Left kidney (tissue), 2 donors: Measurements from ENCODE around the gene FADD. TPM values are rescaled to one million over a fixed set of nuclear protein-coding genes. Genes with fewer than 3 reads are reported as not detected.
"Not testable (repeated sequence)": the region's sequence is repeated elsewhere in the genome, so short reads cannot be mapped to it uniquely, and the experiment has no call there.

ENCODE experiments used
- DNase-seq: peaks from one replicate; pipeline ENCODE4 v3.0.0-alpha.2; 2013
- polyA plus RNA-seq: library from polyadenylated mRNA; unstranded; fragments of 120-200 nt; gene quantifications from one replicate; pipeline ENCODE4 v1.2.1, GENCODE V29; 2013; ENCODE audit not compliant: insufficient read length

FADD gene
- polyA plus RNA-seq, 1 donor, result 13.8 TPM

- DNase-seq, result no peak
These were observed 26.0 kb upstream of the FADD start for GRCh38 chr11:70176940-70177689.

- no peak for DNase-seq
These were observed 22.2 kb upstream of the FADD start for GRCh38 chr11:70180906-70181305.

- DNase-seq, result no peak
These were observed 20.8 kb upstream of the FADD start for GRCh38 chr11:70182266-70182665.

- DNase-seq, result no peak
These were observed 20.1 kb upstream of the FADD start for GRCh38 chr11:70183032-70183431.

GRCh38 chr11:70183483-70184176 lies 19.5 kb upstream of the FADD start:
- no peak for DNase-seq

GRCh38 chr11:70184396-70184795 lies 18.7 kb upstream of the FADD start:
- DNase-seq, result no peak

- DNase-seq, result no peak
These were observed 17.6 kb upstream of the FADD start for GRCh38 chr11:70185348-70186055.

GRCh38 chr11:70186420-70186819 lies 16.7 kb upstream of the FADD start:
- DNase-seq, result no peak

GRCh38 chr11:70186936-70187335 lies 16.2 kb upstream of the FADD start:
- DNase-seq, result no peak

- DNase-seq, result no peak
These were observed 15.3 kb upstream of the FADD start for GRCh38 chr11:70187771-70188170.

- DNase-seq, result no peak
These were observed 13.5 kb upstream of the FADD start for GRCh38 chr11:70189622-70190021.

GRCh38 chr11:70191495-70192140 lies 11.5 kb upstream of the FADD start:
- peak; percentile 69 for DNase-seq

DNA sequence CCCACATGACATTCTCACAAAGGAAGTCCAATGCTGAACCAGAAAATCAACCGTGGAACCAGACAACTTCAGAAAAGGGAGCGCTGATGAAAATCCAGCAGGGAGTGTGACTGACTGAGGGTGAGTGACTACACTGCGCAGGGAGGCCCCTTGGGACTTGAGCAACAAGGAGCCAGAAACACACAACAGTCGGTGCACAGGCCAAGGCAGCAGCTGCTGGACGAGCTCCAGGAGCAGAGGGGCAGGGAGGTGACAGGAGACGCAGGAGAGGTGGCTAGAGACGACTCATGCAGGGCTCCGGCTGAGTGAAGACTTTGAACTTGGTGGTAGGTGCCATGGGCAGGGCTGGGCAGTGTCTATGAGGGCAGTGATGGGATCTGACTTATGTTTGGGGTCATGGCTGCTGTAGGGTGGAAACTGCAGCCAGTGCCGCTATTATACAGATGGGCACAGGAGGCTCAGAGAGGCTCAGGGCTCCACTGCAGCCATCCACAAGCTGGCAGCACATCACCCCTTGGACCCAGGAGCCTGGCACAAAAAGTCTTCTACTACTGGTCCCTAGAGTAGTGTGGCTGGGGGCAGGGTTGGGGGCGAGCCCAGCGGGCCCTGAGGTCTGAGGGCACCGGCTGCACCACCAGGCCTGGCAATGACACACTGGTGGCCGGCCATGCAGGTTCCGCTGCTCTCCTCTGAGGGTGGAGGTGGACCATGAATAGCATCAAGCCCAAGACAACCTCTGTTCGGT lies 10.3 kb upstream of the FADD start:
- DNase-seq, result no peak

DNA sequence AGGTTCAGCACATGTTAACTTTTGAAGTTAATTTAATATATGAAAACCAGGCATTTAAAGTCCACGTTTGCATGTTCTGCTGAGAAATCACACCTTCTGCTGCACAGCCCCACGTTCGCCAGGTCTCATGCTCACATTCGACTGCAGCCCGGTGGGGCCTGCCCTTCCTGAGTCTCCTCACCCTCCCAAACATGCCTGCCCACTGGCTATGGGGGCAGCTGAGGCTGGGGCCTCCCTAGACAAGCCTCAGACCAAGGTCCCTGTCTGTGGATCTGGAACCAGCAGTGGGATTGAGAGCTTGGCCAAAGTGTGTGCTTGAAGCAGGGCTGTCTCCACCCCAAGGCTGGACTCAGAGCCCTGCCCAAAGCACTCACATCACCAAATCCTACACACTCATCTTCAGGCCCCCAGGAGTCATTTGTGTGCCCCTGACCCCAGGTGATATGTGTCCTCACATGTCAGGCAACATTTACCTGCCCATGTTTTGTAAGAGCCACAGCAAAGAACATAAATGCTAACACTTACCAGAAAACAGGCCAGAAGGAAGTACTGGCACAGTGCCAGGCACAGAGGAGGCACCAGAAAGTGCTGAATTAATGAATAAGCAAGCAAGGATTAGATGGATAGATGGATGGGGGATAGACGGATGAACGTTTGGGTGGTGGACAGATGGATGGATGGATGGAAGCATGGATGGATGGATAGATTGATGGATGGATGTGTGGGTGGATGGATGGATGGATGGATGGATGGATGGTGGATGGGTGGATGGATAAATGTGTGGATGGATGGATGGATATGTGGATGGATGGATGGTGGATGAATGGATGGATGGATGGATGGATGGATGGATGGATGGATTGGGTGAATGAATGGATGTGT lies 9.4 kb upstream of the FADD start:
- no peak for DNase-seq

DNA sequence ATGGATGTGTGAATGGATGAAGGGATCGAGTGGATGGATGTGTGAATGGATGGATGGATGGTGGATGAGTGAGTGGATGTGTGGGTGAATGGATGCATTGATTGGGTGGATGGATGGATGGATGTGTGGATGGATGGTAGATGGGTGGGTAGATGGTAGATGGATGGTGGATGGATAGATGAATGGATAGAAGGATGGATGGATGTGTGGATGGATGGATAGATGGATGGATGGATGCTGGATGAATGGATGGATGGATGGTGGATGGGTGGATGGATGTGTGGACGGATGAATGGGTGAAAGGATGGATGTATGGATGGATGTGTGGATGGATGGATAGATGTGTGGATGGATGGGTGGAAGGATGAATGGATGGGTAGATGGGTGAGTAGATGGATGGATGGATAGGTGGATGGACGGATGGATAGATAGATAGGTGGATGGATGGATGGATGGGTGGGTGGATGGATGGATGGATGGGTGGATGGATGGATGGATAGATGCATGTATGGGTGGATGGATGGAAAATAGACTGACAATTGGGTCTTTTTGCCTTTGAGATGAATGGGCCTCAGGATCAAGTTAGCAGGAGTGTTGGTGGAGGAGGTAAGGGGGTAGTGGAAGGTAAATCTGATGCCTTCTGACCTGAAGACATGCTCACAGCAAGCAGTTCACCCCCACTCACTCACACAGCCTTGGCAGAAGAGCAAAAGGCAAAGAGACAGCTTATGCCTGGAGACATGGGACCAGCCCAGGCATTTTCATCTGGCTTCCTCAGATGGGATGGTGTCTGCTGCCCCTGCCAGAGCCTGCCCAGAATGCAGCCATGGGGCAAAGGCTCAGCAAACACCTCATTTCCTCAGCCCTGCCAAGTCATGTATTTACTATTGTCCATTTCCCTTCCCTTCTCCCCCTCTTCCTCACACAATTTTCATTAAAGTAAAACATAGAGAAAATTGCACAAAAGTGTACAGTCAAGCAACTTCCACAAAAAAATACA lies 8.0 kb upstream of the FADD start:
- no peak for DNase-seq

GRCh38 chr11:70200212-70200844 lies 2.8 kb upstream of the FADD start:
- DNase-seq, result no peak

DNA sequence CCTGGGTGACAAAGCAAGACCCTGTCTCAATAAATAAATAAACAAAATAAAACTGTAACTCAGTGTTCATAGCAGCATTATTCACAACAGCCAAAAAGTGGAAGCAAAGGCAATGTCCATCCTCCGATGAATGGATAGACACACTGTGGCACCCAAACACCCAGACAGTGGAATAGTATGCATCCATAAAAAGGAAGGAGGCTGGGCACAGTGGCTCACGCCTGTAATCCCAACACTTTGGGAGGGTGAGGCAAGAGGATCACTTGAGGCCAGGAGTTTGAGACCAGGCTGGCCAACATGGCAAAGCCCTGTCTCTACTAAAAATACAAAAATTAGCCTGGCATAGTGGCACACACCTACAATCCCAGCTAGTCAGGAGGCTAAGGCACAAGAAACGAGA lies 2.0 kb upstream of the FADD start:
- DNase-seq, result not testable (repeated sequence)

DNA sequence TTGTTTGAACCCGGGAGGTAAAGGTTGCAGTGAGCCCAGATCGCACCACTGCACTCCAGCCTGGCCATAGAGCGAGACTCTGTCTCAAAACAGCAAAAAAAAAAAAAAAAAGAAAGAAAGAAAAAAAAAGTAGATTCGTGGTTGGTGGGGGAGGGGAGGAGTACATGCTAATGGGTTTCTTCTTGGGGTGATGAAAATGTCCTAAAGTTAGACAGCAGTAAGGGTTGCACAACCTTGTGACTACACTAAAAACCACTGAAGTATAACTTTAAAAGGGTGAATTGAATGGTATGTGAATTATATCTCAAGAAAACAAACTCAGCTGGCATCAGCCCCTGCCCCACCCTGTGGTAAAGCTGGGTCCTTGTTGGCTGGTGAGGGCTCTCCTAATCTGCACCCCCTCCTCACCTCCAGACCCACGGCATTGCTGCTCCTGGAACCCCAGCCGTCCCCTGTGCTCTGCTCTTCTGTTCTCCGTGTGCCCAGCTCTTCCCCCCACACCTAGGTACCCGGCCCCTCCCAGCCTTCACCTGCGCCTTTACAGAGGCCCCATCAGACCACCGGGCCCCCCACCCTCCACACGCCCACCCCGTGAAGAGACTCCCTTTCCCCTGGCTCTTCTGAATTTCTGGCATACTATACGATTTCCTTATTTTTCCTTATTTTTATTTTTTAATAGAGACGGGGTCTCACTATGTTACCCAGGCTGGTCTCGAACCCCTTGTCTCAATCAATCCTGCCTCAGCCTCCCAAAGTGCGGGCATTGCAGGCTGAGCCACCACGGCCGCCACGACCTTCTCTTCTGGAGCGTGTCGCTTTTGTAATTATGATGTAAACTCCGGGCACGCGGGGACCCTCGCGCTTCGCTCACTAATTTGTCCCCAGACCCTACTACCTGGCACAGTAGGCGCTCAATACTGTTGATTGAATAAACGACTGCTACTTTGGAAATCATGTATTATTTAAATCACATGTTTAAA lies 924 bp upstream of the FADD start:
- no peak for DNase-seq
